Measurements from ENCODE around the gene PDIA5.

GRCh38 chr3:123161167-123161566 is 94.3 kb downstream of the PDIA5 start:
- TF ChIP-seq CTCF (IDR thresholded peaks at IDR 0.05): no peak
- TF ChIP-seq POLR2A (IDR thresholded peaks at IDR 0.05): no peak

Data from esophagus squamous epithelium (tissue), 4 donors.